HEK293T (cell line): ENCODE measurements around the gene MOCS1.

ENCODE experiments used
- FOXA1 ChIP-seq: fragments of 450-650 bp; IDR thresholded peaks from 2 replicates; pipeline ENCODE4 v1.6.1; 2016; ENCODE audit warnings: mild to moderate bottlenecking
- HDGF ChIP-seq: fragments of 450-650 bp; IDR thresholded peaks from 2 replicates; pipeline ENCODE4 v1.6.1; 2017; ENCODE audit warnings: antibody characterized with exemption, borderline replicate concordance

DNA sequence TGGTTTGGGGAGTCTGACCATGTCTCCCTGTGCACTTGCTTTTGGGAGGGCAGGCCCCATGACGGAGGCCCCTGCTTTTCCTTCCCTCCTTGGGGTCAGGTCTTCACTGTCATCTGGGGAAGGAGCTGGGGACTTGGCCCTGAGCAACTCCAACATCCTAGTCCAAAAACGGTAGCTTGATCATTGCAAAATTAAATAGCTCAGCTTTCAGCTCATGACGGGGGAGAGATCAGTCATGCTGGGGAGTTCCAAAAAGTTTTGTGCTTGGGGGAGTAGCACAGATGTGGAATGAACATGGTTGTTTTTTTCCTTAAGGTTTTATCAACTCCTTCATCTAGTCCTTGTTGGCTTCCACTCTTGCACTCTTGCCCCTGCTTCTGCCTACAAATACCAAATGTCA lies 60.8 kb downstream of the MOCS1 start:
- no peak for TF ChIP-seq FOXA1
- no peak for TF ChIP-seq HDGF
